ENCODE data around the gene ACTL10. TPM values are rescaled to one million over a fixed set of nuclear protein-coding genes. Genes with fewer than 3 reads are reported as not detected.

The ACTL10 gene
- total and polyA plus RNA-seq, 2 of the 13 experiments (the other 11 are each of a cell fraction or from before 2014, with no cell fraction given): not detected

GRCh38 chr20:33685328-33686099 is 18.8 kb downstream of the ACTL10 start (continued):
- TF ChIP-seq, protein P1, sequence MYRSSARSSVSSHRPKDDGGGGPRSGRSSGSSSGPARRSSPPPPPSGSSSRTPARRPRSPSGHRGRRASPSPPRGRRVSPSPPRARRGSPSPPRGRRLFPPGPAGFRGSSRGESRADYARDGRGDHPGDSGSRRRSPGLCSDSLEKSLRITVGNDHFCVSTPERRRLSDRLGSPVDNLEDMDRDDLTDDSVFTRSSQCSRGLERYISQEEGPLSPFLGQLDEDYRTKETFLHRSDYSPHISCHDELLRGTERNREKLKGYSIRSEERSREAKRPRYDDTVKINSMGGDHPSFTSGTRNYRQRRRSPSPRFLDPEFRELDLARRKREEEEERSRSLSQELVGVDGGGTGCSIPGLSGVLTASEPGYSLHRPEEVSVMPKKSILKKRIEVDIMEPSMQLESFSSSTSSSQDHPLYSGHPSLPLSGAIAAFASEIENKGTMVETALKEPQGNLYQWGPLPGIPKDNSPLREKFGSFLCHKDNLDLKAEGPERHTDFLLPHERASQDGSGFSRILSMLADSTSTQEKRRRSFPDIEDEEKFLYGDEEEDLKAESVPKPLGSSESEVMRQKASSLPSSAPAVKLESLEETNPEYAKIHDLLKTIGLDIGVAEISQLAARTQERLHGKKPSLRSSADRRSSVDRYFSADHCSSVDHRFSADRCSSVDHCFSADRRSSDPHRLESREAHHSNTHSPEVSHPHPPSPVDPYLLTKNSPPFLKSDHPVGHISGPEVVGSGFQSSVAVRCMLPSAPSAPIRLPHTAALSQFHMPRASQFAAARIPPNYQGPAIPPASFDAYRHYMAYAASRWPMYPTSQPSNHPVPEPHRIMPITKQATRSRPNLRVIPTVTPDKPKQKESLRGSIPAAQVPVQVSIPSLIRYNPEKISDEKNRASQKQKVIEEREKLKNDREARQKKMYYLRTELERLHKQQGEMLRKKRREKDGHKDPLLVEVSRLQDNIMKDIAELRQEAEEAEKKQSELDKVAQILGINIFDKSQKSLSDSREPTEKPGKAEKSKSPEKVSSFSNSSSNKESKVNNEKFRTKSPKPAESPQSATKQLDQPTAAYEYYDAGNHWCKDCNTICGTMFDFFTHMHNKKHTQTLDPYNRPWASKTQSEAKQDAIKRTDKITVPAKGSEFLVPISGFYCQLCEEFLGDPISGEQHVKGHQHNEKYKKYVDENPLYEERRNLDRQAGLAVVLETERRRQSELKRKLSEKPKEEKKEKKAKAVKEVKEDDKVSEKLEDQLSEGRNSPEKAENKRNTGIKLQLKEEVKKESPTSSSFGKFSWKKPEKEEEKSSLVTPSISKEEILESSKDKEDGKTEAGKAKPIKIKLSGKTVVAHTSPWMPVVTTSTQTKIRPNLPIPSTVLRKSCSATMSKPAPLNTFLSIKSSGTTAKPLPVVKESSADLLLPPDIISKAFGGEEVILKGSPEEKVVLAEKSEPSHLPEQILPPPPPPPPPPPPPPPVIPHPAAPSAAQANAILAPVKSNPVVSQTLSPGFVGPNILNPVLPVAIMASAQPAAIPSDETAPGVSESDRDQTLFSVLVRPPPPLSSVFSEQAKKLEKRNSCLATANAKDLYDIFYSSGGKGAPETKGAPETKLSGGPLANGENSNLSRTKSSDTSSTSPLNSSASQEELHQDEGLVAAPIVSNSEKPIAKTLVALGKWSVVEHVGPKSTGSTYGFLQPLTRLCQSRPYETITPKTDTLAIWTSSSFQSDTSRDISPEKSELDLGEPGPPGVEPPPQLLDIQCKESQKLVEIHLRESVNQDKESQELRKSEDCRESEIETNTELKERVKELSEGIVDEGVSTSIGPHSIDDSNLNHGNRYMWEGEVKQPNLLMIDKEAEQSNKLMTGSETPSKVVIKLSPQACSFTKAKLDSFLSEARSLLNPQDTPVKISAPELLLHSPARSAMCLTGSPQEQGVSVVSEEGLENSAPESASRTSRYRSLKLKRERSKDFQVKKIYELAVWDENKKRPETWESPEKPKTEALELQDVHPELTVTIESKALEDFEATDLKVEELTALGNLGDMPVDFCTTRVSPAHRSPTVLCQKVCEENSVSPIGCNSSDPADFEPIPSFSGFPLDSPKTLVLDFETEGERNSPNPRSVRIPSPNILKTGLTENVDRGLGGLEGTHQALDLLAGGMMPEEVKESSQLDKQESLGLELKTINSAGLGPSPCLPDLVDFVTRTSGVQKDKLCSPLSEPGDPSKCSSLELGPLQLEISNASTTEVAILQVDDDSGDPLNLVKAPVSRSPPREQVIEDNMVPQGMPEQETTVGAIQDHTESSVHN (CRISPR knock-in tag; IDR thresholded peaks at IDR 0.05): no peak
- no peak for TF ChIP-seq HMG20A (CRISPR knock-in tag; IDR thresholded peaks at IDR 0.05; ENCODE audit: borderline replicate concordance)
- TF ChIP-seq CEBPB (IDR thresholded peaks at IDR 0.05; ENCODE audit: borderline replicate concordance, low read depth, low read length): no peak
- peak; percentile 50; the same call in 1 of the 2 replicates for TF ChIP-seq TFDP2 (CRISPR knock-in tag; IDR thresholded peaks at IDR 0.05)
- TF ChIP-seq, protein P2, sequence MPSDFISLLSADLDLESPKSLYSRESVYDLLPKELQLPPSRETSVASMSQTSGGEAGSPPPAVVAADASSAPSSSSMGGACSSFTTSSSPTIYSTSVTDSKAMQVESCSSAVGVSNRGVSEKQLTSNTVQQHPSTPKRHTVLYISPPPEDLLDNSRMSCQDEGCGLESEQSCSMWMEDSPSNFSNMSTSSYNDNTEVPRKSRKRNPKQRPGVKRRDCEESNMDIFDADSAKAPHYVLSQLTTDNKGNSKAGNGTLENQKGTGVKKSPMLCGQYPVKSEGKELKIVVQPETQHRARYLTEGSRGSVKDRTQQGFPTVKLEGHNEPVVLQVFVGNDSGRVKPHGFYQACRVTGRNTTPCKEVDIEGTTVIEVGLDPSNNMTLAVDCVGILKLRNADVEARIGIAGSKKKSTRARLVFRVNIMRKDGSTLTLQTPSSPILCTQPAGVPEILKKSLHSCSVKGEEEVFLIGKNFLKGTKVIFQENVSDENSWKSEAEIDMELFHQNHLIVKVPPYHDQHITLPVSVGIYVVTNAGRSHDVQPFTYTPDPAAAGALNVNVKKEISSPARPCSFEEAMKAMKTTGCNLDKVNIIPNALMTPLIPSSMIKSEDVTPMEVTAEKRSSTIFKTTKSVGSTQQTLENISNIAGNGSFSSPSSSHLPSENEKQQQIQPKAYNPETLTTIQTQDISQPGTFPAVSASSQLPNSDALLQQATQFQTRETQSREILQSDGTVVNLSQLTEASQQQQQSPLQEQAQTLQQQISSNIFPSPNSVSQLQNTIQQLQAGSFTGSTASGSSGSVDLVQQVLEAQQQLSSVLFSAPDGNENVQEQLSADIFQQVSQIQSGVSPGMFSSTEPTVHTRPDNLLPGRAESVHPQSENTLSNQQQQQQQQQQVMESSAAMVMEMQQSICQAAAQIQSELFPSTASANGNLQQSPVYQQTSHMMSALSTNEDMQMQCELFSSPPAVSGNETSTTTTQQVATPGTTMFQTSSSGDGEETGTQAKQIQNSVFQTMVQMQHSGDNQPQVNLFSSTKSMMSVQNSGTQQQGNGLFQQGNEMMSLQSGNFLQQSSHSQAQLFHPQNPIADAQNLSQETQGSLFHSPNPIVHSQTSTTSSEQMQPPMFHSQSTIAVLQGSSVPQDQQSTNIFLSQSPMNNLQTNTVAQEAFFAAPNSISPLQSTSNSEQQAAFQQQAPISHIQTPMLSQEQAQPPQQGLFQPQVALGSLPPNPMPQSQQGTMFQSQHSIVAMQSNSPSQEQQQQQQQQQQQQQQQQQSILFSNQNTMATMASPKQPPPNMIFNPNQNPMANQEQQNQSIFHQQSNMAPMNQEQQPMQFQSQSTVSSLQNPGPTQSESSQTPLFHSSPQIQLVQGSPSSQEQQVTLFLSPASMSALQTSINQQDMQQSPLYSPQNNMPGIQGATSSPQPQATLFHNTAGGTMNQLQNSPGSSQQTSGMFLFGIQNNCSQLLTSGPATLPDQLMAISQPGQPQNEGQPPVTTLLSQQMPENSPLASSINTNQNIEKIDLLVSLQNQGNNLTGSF (CRISPR knock-in tag; IDR thresholded peaks at IDR 0.05): 0 out of 2 replicates have a peak, but pooled peaks have one; percentile 22
- peak; percentile 32; the same call in 1 of the 2 replicates for TF ChIP-seq PHF20 (CRISPR knock-in tag; IDR thresholded peaks at IDR 0.05)
- TF ChIP-seq, protein P3, sequence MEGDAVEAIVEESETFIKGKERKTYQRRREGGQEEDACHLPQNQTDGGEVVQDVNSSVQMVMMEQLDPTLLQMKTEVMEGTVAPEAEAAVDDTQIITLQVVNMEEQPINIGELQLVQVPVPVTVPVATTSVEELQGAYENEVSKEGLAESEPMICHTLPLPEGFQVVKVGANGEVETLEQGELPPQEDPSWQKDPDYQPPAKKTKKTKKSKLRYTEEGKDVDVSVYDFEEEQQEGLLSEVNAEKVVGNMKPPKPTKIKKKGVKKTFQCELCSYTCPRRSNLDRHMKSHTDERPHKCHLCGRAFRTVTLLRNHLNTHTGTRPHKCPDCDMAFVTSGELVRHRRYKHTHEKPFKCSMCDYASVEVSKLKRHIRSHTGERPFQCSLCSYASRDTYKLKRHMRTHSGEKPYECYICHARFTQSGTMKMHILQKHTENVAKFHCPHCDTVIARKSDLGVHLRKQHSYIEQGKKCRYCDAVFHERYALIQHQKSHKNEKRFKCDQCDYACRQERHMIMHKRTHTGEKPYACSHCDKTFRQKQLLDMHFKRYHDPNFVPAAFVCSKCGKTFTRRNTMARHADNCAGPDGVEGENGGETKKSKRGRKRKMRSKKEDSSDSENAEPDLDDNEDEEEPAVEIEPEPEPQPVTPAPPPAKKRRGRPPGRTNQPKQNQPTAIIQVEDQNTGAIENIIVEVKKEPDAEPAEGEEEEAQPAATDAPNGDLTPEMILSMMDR (CRISPR knock-in tag; IDR thresholded peaks at IDR 0.05): peak; percentile 47; the same call in 1 of the 2 replicates
- TF ChIP-seq GPN1 (CRISPR knock-in tag; IDR thresholded peaks at IDR 0.05; ENCODE audit: borderline replicate concordance): no peak; the same call in none of the 2 replicates
- TF ChIP-seq ZMYM2 (CRISPR knock-in tag; IDR thresholded peaks at IDR 0.05): no peak
- TF ChIP-seq ZNF83 (CRISPR knock-in tag; IDR thresholded peaks at IDR 0.05; ENCODE audit: borderline replicate concordance): no peak
- TF ChIP-seq KLF12 (CRISPR knock-in tag; IDR thresholded peaks at IDR 0.05; ENCODE audit: borderline replicate concordance): peak; percentile 67
